Measurements from ENCODE around the gene ST3GAL6. TPM values are rescaled to one million over a fixed set of nuclear protein-coding genes. Genes with fewer than 3 reads are reported as not detected.

ST3GAL6 gene
- total and polyA plus RNA-seq, 2 donors (not counting 1 experiment from before 2014, with no cell fraction given), result 0.58 TPM; not detected in 1

- POLR2A ChIA-PET, result no interaction called here
- Histone ChIP-seq H3K4me1 (ENCODE audit: control insufficient read depth in 2 of 2, insufficient read depth in 2 of 2, low read length in 2 of 2) (no peaks in the 10 kb centered on the region), H3K9me3 (ENCODE audit: control extremely low read depth in 1 of 3, control insufficient read depth in 2 of 3, insufficient read depth in 1 of 3, low read length in 2 of 3) (no peaks in the 10 kb centered on the region), H3K79me2 (ENCODE audit: control insufficient read depth, insufficient read depth, low read length) (no peaks in the 10 kb centered on the region), H3K4me3 (ENCODE audit: control extremely low read depth in 1 of 5, extremely low read depth in 1 of 5, insufficient read depth in 1 of 5, low read depth in 2 of 5, low read length in 4 of 5) (no peak overlapping the region), H3K27me3 (replicated peaks in 1 of 4; ENCODE audit: control extremely low read depth in 1 of 4, control insufficient read depth in 3 of 4, insufficient read depth in 4 of 4, low read length in 3 of 4) (no peaks in the 10 kb centered on the region), H2AFZ (ENCODE audit: insufficient read depth, low read depth, low read length, poor library complexity, severe bottlenecking) (no peak overlapping the region), H3K36me3 (replicated peaks in 1 of 2; ENCODE audit: control extremely low read depth in 1 of 2, control insufficient read depth in 1 of 2, extremely low read depth in 1 of 2, insufficient read depth in 2 of 2, low read length in 1 of 2) (no peaks in the 10 kb centered on the region), H3K27ac (ENCODE audit: low read length in 2 of 2) (no peak overlapping the region), H3K4me2 (replicated peaks; ENCODE audit: low read depth, low read length, poor library complexity, severe bottlenecking) (no peak overlapping the region), H4K20me1 (ENCODE audit: control insufficient read depth, insufficient read depth, low read length, poor library complexity, severe bottlenecking) (no peaks in the 10 kb centered on the region), H3K9ac (ENCODE audit: low read length) (no peak overlapping the region)
- WGBS (ENCODE audit: insufficient coverage), result no CpG with 5 or more reads among the region's 3 CpGs
- Mint-ChIP-seq H3K4me3 (no peak overlapping the region), H3K4me1 (no peaks in the 10 kb centered on the region), H3K27ac (no peak overlapping the region), H3K9me3 (ENCODE audit: insufficient read depth) (no peaks in the 10 kb centered on the region), H3K27me3 (peaks cover 10% of the 10 kb centered on the region)
- CTCF ChIA-PET, result no interaction called here
- TF ChIP-seq EZH2 (IDR thresholded peaks at IDR 0.05; ENCODE audit: borderline replicate concordance, insufficient read depth, low read depth, low read length, poor library complexity, severe bottlenecking) (no peak), CTCF (IDR thresholded peaks at IDR 0.05) (no peak)
- DNase-seq, result no peak
- intact Hi-C loops (cut with micrococcal nuclease), result no loop called here
- ATAC-seq (ENCODE audit: low read depth), result no peak
These were observed 12.5 kb downstream of the ST3GAL6 start for GRCh38 chr3:98775459-98776139.

- H3K27ac Mint-ChIP-seq, result no peak overlapping the region
- H3K9me3 ChIP-seq (ENCODE audit: control extremely low read depth in 1 of 3, control insufficient read depth in 2 of 3, insufficient read depth in 1 of 3, low read length in 2 of 3), result no peaks in the 10 kb centered on the region
- H3K36me3 ChIP-seq (replicated peaks in 1 of 2; ENCODE audit: control extremely low read depth in 1 of 2, control insufficient read depth in 1 of 2, extremely low read depth in 1 of 2, insufficient read depth in 2 of 2, low read length in 1 of 2), result no peaks in the 10 kb centered on the region
- no peaks in the 10 kb centered on the region for H3K4me1 ChIP-seq (ENCODE audit: control insufficient read depth in 2 of 2, insufficient read depth in 2 of 2, low read length in 2 of 2)
- H3K4me3 Mint-ChIP-seq, result no peak overlapping the region
- H2AFZ ChIP-seq (ENCODE audit: insufficient read depth, low read depth, low read length, poor library complexity, severe bottlenecking), result no peak overlapping the region
- DNase-seq, result no peak
- no peaks in the 10 kb centered on the region for H3K27me3 ChIP-seq (replicated peaks in 1 of 4; ENCODE audit: control extremely low read depth in 1 of 4, control insufficient read depth in 3 of 4, insufficient read depth in 4 of 4, low read length in 3 of 4)
- H3K27me3 Mint-ChIP-seq, result peaks cover 10% of the 10 kb centered on the region
- no peak overlapping the region for H3K4me2 ChIP-seq (replicated peaks; ENCODE audit: low read depth, low read length, poor library complexity, severe bottlenecking)
- H3K9ac ChIP-seq (ENCODE audit: low read length), result no peak overlapping the region
- no peaks in the 10 kb centered on the region for H3K4me1 Mint-ChIP-seq
- intact Hi-C loops (cut with micrococcal nuclease), result no loop called here
- no peak overlapping the region for H3K27ac ChIP-seq (ENCODE audit: low read length in 2 of 2)
- no peak for TF ChIP-seq EZH2 (IDR thresholded peaks at IDR 0.05; ENCODE audit: borderline replicate concordance, insufficient read depth, low read depth, low read length, poor library complexity, severe bottlenecking)
- no peak for TF ChIP-seq CTCF (IDR thresholded peaks at IDR 0.05)
- no peak for ATAC-seq (ENCODE audit: low read depth)
- H3K79me2 ChIP-seq (ENCODE audit: control insufficient read depth, insufficient read depth, low read length), result no peaks in the 10 kb centered on the region
- POLR2A ChIA-PET, result no interaction called here
- H3K9me3 Mint-ChIP-seq (ENCODE audit: insufficient read depth), result no peaks in the 10 kb centered on the region
- H3K4me3 ChIP-seq (ENCODE audit: control extremely low read depth in 1 of 5, extremely low read depth in 1 of 5, insufficient read depth in 1 of 5, low read depth in 2 of 5, low read length in 4 of 5), result no peak overlapping the region
- CTCF ChIA-PET, result no interaction called here
- no peaks in the 10 kb centered on the region for H4K20me1 ChIP-seq (ENCODE audit: control insufficient read depth, insufficient read depth, low read length, poor library complexity, severe bottlenecking)
These were observed 13.0 kb downstream of the ST3GAL6 start for GRCh38 chr3:98776140-98776493.
